ENCODE results near the gene RAB31.

The RAB31 gene

DNA sequence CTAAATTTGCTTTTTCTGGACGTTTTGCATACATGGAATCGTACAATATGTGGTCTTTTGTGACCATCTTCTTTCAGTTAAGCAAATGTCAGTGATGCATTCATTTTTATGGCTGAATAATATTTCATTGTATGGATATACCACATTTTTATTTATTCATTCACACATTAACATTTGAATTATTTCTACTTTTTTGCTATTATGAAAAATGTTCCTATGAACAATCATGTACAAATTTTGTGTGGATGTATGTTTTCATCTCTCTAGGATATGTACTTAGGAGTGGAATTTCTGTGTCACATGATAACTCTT, 110.3 kb downstream of the RAB31 start:
- Histone ChIP-seq H3K18ac (ENCODE audit: low read length) (no peak overlapping the region), H3K27ac (replicated peaks; ENCODE audit: low read length) (no peak overlapping the region), H2BK120ac (ENCODE audit: low read depth, low read length) (no peak overlapping the region), H3K4me3 (ENCODE audit: low read length in 2 of 2) (no peak overlapping the region), H3K9ac (ENCODE audit: low read depth, low read length, poor library complexity) (no peak overlapping the region), H2BK12ac (ENCODE audit: low read length) (no peak overlapping the region), H4K91ac (ENCODE audit: low read depth, low read length, poor library complexity) (no peak overlapping the region), H3K4ac (ENCODE audit: low read length) (no peak overlapping the region), H3K4me1 (ENCODE audit: control insufficient read depth in 2 of 2, insufficient read depth in 1 of 2, low read depth in 1 of 2, low read length in 2 of 2) (no peaks in the 10 kb centered on the region), H2AFZ (ENCODE audit: low read length) (no peak overlapping the region), H3K9me3 (replicated peaks in 1 of 2; ENCODE audit: control insufficient read depth in 2 of 2, insufficient read depth in 1 of 2, low read depth in 1 of 2, low read length in 2 of 2) (peaks cover 0 to 27% of the 10 kb centered on the region in 2 donors), H2BK15ac (ENCODE audit: low read length) (no peak overlapping the region), H3K14ac (ENCODE audit: low read length) (no peak overlapping the region), H2BK5ac (ENCODE audit: low read length) (no peak overlapping the region), H3K79me1 (ENCODE audit: low read depth, low read length) (no peaks in the 10 kb centered on the region), H4K8ac (ENCODE audit: low read depth, low read length) (no peak overlapping the region), H3K36me3 (replicated peaks in 1 of 2; ENCODE audit: control insufficient read depth in 2 of 2, insufficient read depth in 2 of 2, low read length in 2 of 2) (peaks cover 0 to 27% of the 10 kb centered on the region in 2 donors), H3K4me2 (ENCODE audit: insufficient read depth, low read length, poor library complexity, severe bottlenecking) (no peak overlapping the region), H3K23ac (ENCODE audit: low read depth, low read length, poor library complexity) (no peak overlapping the region), H3K27me3 (ENCODE audit: control insufficient read depth in 3 of 3, insufficient read depth in 3 of 3, low read depth in 1 of 3, low read length in 3 of 3) (no peaks in the 10 kb centered on the region), H2AK5ac (ENCODE audit: low read depth, low read length) (no peak overlapping the region)
- DNase-seq (ENCODE audit: low spot score) = no peak
- WGBS, 2 donors (ENCODE audit: extremely low coverage in 2 of 2, insufficient read length in 2 of 2, insufficient replicate concordance in 1 of 2) = no CpG with 5 or more reads among the region's 2 CpGs

DNA sequence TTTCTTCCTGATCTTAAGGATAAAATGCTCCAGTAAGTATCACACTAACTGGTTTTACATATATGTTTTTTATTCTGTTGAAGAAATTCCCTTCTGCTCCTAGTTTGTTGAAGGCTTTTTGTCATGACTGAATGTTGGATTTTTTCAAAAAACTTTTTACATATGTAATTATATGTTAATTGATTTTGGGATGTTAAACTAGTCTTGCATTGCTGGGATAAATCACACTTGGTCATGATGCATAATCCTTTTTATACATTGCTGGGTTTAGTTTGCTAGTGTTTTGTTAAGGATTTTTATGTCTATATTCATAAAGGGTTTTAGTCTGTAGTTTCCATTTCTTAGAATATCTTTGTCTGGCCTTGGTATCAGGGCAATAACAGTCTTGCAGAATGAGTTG, 112.0 kb downstream of the RAB31 start:
- no peak overlapping the region for H3K14ac ChIP-seq (ENCODE audit: low read length)
- H2AFZ ChIP-seq (ENCODE audit: low read length) = no peak overlapping the region
- H3K23ac ChIP-seq (ENCODE audit: low read depth, low read length, poor library complexity) = no peak overlapping the region
- H2BK12ac ChIP-seq (ENCODE audit: low read length) = no peak overlapping the region
- H3K9ac ChIP-seq (ENCODE audit: low read depth, low read length, poor library complexity) = no peak overlapping the region
- no peak overlapping the region for H2BK120ac ChIP-seq (ENCODE audit: low read depth, low read length)
- no peak overlapping the region for H3K18ac ChIP-seq (ENCODE audit: low read length)
- H2AK5ac ChIP-seq (ENCODE audit: low read depth, low read length) = no peak overlapping the region
- H2BK5ac ChIP-seq (ENCODE audit: low read length) = no peak overlapping the region
- H3K79me1 ChIP-seq (ENCODE audit: low read depth, low read length) = no peaks in the 10 kb centered on the region
- H3K36me3 ChIP-seq (replicated peaks in 1 of 2; ENCODE audit: control insufficient read depth in 2 of 2, insufficient read depth in 2 of 2, low read length in 2 of 2) = peaks cover 0 to 21% of the 10 kb centered on the region in 2 donors
- H3K27ac ChIP-seq (replicated peaks; ENCODE audit: low read length) = no peak overlapping the region
- H3K27me3 ChIP-seq (ENCODE audit: control insufficient read depth in 3 of 3, insufficient read depth in 3 of 3, low read depth in 1 of 3, low read length in 3 of 3) = no peaks in the 10 kb centered on the region
- H3K4ac ChIP-seq (ENCODE audit: low read length) = no peak overlapping the region
- DNase-seq (ENCODE audit: low spot score) = no peak
- no peak overlapping the region for H4K91ac ChIP-seq (ENCODE audit: low read depth, low read length, poor library complexity)
- H2BK15ac ChIP-seq (ENCODE audit: low read length) = no peak overlapping the region
- H3K4me2 ChIP-seq (ENCODE audit: insufficient read depth, low read length, poor library complexity, severe bottlenecking) = no peak overlapping the region
- peaks cover 0 to 27% of the 10 kb centered on the region in 2 donors for H3K9me3 ChIP-seq (replicated peaks in 1 of 2; ENCODE audit: control insufficient read depth in 2 of 2, insufficient read depth in 1 of 2, low read depth in 1 of 2, low read length in 2 of 2)
- H3K4me3 ChIP-seq (ENCODE audit: low read length in 2 of 2) = no peak overlapping the region
- no peaks in the 10 kb centered on the region for H3K4me1 ChIP-seq (ENCODE audit: control insufficient read depth in 2 of 2, insufficient read depth in 1 of 2, low read depth in 1 of 2, low read length in 2 of 2)
- no peak overlapping the region for H4K8ac ChIP-seq (ENCODE audit: low read depth, low read length)

DNA sequence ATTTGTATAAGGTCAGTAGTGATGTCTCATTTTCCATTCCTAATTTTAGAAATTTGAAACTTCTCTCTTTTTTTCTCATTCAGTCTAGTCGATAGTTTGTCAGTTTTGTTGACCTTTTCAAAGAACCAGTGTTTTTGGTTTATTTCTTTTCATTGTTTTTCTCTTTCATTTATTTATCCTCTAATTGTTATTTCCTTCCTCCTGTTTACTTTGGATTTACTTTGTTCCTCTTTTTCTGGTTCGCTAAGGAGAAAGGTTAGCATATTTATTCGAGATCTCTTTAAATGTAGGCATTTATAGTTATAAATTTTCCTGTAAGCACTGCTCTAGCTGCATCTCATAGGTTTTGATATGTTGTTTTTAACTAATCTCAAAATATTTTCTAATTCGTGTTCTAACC, 112.6 kb downstream of the RAB31 start:
- no peak overlapping the region for H2AK5ac ChIP-seq (ENCODE audit: low read depth, low read length)
- DNase-seq (ENCODE audit: low spot score) = no peak
- WGBS, 2 donors (ENCODE audit: extremely low coverage in 2 of 2, insufficient read length in 2 of 2, insufficient replicate concordance in 1 of 2) = no CpG with 5 or more reads among the region's 4 CpGs

DNA sequence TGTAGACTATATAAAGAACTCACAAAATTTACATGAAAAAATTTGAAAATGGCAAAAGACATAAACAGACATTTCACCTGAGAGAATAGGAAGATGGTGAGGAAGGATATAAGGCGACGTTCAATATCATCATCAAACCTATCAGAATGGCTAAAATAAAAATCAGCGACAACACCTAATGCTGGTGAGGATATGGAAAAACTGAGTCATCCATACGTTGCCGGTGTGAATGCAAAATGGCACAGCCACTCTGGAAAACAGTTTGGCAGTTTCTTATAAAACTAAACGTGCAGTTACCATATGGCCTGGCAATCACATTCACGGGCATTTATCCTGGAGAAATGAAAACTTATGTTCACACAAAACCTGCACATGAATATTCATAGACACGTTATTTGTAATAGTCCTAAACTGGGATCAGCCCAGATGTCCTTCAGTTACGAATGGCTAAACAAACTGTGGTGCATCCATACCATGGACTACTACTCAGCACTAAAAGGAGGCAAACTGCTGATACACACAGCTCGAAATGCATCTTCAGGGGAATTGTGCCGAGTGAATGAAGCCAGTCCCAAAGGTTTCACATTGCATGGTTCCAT, 114.6 kb downstream of the RAB31 start:
- no peak overlapping the region for H3K23ac ChIP-seq (ENCODE audit: low read depth, low read length, poor library complexity)
- no peak overlapping the region for H3K4me2 ChIP-seq (ENCODE audit: insufficient read depth, low read length, poor library complexity, severe bottlenecking)
- no peak overlapping the region for H2AFZ ChIP-seq (ENCODE audit: low read length)
- no peak overlapping the region for H3K14ac ChIP-seq (ENCODE audit: low read length)
- no peaks in the 10 kb centered on the region for H3K79me1 ChIP-seq (ENCODE audit: low read depth, low read length)
- no peak overlapping the region for H4K8ac ChIP-seq (ENCODE audit: low read depth, low read length)
- DNase-seq (ENCODE audit: low spot score) = no peak
- H2BK15ac ChIP-seq (ENCODE audit: low read length) = no peak overlapping the region
- H4K91ac ChIP-seq (ENCODE audit: low read depth, low read length, poor library complexity) = no peak overlapping the region
- H3K27me3 ChIP-seq (ENCODE audit: control insufficient read depth in 3 of 3, insufficient read depth in 3 of 3, low read depth in 1 of 3, low read length in 3 of 3) = no peaks in the 10 kb centered on the region
- no peak overlapping the region for H3K9ac ChIP-seq (ENCODE audit: low read depth, low read length, poor library complexity)
- no peaks in the 10 kb centered on the region for H3K4me1 ChIP-seq (ENCODE audit: control insufficient read depth in 2 of 2, insufficient read depth in 1 of 2, low read depth in 1 of 2, low read length in 2 of 2)
- no CpG with 5 or more reads among the region's 11 CpGs for WGBS, 2 donors (ENCODE audit: extremely low coverage in 2 of 2, insufficient read length in 2 of 2, insufficient replicate concordance in 1 of 2)
- H2AK5ac ChIP-seq (ENCODE audit: low read depth, low read length) = no peak overlapping the region
- peaks cover 0 to 27% of the 10 kb centered on the region in 2 donors for H3K9me3 ChIP-seq (replicated peaks in 1 of 2; ENCODE audit: control insufficient read depth in 2 of 2, insufficient read depth in 1 of 2, low read depth in 1 of 2, low read length in 2 of 2)
- H2BK5ac ChIP-seq (ENCODE audit: low read length) = no peak overlapping the region
- H3K4ac ChIP-seq (ENCODE audit: low read length) = no peak overlapping the region
- H2BK120ac ChIP-seq (ENCODE audit: low read depth, low read length) = no peak overlapping the region
- no peak overlapping the region for H3K18ac ChIP-seq (ENCODE audit: low read length)
- H3K4me3 ChIP-seq (ENCODE audit: low read length in 2 of 2) = no peak overlapping the region
- peaks cover 0 to 3% of the 10 kb centered on the region in 2 donors for H3K36me3 ChIP-seq (replicated peaks in 1 of 2; ENCODE audit: control insufficient read depth in 2 of 2, insufficient read depth in 2 of 2, low read length in 2 of 2)
- no peak overlapping the region for H2BK12ac ChIP-seq (ENCODE audit: low read length)
- no peak overlapping the region for H3K27ac ChIP-seq (replicated peaks; ENCODE audit: low read length)

More for the DNA sequence above, 112.6 kb downstream of the RAB31 start:
- no peaks in the 10 kb centered on the region for H3K4me1 ChIP-seq (ENCODE audit: control insufficient read depth in 2 of 2, insufficient read depth in 1 of 2, low read depth in 1 of 2, low read length in 2 of 2)
- H2BK12ac ChIP-seq (ENCODE audit: low read length) = no peak overlapping the region
- no peak overlapping the region for H2BK120ac ChIP-seq (ENCODE audit: low read depth, low read length)
- no peak overlapping the region for H4K91ac ChIP-seq (ENCODE audit: low read depth, low read length, poor library complexity)
- H2BK15ac ChIP-seq (ENCODE audit: low read length) = no peak overlapping the region
- H3K4me3 ChIP-seq (ENCODE audit: low read length in 2 of 2) = no peak overlapping the region
- no peak overlapping the region for H3K27ac ChIP-seq (replicated peaks; ENCODE audit: low read length)
- no peak overlapping the region for H3K23ac ChIP-seq (ENCODE audit: low read depth, low read length, poor library complexity)
- H4K8ac ChIP-seq (ENCODE audit: low read depth, low read length) = no peak overlapping the region
- no peak overlapping the region for H3K4ac ChIP-seq (ENCODE audit: low read length)
- no peak overlapping the region for H2BK5ac ChIP-seq (ENCODE audit: low read length)
- H3K4me2 ChIP-seq (ENCODE audit: insufficient read depth, low read length, poor library complexity, severe bottlenecking) = no peak overlapping the region
- H2AFZ ChIP-seq (ENCODE audit: low read length) = no peak overlapping the region
- no peak overlapping the region for H3K18ac ChIP-seq (ENCODE audit: low read length)
- H3K36me3 ChIP-seq (replicated peaks in 1 of 2; ENCODE audit: control insufficient read depth in 2 of 2, insufficient read depth in 2 of 2, low read length in 2 of 2) = peaks cover 0 to 20% of the 10 kb centered on the region in 2 donors
- H3K27me3 ChIP-seq (ENCODE audit: control insufficient read depth in 3 of 3, insufficient read depth in 3 of 3, low read depth in 1 of 3, low read length in 3 of 3) = no peaks in the 10 kb centered on the region
- no peak overlapping the region for H3K14ac ChIP-seq (ENCODE audit: low read length)
- H3K79me1 ChIP-seq (ENCODE audit: low read depth, low read length) = no peaks in the 10 kb centered on the region
- H3K9ac ChIP-seq (ENCODE audit: low read depth, low read length, poor library complexity) = no peak overlapping the region
- peaks cover 0 to 27% of the 10 kb centered on the region in 2 donors for H3K9me3 ChIP-seq (replicated peaks in 1 of 2; ENCODE audit: control insufficient read depth in 2 of 2, insufficient read depth in 1 of 2, low read depth in 1 of 2, low read length in 2 of 2)
